Left lobe of liver (tissue), 2 donors: ENCODE data around the gene CYRIA. TPM values are rescaled to one million over a fixed set of nuclear protein-coding genes. Genes with fewer than 3 reads are reported as not detected.

ENCODE experiments used
- ATAC-seq: fragments of 200-7000 bp; cut with Tn5 transposase; one replicate; pipeline ENCODE4 v1.9.1; 2020; ENCODE audit warnings: mild to moderate bottlenecking, moderate library complexity
- DNase-seq: peaks from one replicate; pipeline ENCODE4 v3.0.0-alpha.2; 2020; ENCODE audit warnings: low spot score
- total RNA-seq: library from RNA; stranded (reverse); gene quantifications from one replicate; pipeline ENCODE4 v1.2.1, GENCODE V29; 2021
- donor health status: DM: no; HTN: no; CAD: no; lungs with moderate emphysema.
- donor health status: DM: no; HTN: yes; CAD: no.

CYRIA gene
- total RNA-seq, 1 donor from 2014 or later, result 1.7 TPM

DNA sequence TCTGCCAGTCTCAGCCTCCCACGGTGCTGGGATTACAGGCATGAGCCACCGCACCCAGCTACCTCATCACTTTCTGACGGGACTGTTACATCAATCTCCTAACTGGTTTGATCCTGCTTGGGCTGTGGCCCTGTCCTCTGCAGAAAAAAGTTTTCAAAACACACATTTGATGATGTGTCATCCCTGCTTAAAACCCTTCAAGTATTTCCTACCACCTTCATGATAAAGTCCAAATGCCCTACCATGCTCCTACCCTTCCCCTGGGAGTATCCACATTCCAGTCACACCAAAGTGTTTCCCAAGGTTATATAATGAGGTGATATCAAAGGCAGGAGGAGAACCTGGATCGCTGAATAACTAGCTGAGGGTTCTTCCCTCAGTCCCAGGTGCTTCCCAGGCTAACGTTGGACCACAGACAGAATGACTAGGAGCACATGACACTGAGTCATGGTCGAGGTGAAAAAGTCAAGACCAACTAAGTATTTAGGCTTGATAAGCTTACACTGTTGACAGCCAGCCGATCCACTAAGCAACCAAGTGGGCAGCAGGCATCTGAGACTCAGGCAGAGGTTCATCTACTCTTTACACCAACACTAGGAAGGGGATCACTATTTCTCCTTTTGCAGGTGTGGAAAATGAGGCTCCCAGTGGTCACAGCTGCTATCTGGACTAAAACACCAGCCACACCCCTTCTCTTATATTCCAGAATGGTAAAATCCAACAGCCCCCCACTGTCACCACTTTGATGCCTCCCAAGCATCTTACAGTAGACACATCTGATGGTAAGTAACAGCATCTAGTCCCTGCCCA, 31.8 kb downstream of the CYRIA start:
- no peak for ATAC-seq
- no peak for DNase-seq

DNA sequence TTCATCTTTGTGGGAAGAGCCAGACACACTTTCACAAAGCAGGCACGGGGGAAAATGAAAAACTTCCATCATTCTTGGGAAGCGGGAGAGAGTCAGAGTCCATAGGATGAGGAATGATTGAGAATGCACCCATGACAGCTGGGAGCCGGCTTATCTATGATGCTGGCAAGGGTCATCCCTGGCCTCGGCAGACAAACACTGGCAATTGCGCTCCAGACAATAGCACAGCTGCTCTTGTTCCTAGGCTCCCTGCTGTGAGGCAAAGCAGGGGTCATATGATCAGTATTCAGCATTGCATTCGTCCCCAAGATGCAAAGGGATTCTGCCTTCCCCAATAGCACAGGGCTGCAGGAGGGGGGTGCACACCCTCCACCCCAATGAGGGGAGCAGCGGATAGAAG, 33.0 kb downstream of the CYRIA start:
- ATAC-seq (no peak), DNase-seq (no peak)

GRCh38 chr2:16630463-16630862, 35.2 kb downstream of the CYRIA start:
- peak; percentile 25 for ATAC-seq
- DNase-seq, result no peak

DNA sequence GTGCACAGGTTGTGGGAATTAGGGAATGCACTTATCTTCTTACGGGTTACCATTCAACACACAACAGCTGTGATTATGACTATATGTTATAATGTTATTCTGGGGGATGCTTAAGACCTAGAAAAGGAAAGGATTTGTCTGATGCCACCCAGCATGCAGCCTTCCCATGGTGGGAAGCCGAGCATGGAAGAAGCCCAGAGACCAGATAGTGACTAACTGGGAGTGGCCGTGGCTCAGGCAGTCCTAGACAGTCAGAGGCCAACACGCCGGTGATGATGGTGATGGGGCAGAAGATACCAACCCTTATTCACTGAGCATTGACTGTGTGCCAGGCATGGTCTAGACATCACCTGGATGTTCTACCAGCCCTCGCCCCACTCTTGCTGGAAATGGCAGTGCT, 35.9 kb downstream of the CYRIA start:
- DNase-seq, result no peak
- no peak for ATAC-seq

DNA sequence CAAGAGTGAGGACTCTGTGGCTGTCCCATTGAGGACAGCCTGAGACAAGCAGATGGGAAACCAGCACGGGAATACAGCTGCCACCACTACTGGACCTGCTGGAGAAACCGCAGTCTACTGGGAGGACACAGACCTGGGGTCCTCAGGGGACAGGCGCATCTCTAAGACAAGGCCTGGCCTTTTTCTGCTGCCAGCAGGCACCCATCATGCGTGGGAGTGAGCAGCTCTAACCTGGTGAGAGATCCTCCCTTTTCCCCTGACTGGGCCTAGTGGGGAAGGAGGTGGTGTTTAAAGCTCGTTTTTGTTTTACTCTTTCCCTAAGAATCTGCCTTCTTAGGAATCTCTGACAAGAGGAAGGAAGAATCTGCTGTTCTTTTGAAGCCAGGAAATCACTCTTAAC, 36.6 kb downstream of the CYRIA start:
- ATAC-seq (no peak), DNase-seq (no peak)

DNA sequence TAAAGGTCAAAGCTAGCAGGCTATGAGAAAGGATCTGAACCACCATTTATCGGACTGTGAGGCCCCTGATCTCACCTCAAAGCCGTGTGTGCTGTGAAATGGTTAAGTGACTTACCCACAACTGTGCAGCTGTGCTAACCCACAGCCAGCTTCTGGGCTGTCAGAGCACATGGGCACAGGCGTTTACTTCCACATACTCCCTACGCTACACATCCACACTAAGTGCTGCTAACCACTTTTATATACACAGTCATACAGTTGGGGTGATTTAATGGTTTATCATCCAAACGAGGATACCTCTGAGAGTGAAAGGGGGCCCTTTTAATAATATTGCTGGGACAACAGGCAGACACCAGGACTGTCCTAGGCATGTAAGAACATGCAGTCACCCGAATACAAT, 37.3 kb downstream of the CYRIA start:
- no peak for DNase-seq
- no peak for ATAC-seq

GRCh38 chr2:16626997-16627605, 38.5 kb downstream of the CYRIA start:
- ATAC-seq (no peak), DNase-seq (no peak)

GRCh38 chr2:16626497-16626896, 39.1 kb downstream of the CYRIA start:
- DNase-seq (no peak), ATAC-seq (no peak)

GRCh38 chr2:16625759-16626158, 39.9 kb downstream of the CYRIA start:
- ATAC-seq (no peak), DNase-seq (no peak)

DNA sequence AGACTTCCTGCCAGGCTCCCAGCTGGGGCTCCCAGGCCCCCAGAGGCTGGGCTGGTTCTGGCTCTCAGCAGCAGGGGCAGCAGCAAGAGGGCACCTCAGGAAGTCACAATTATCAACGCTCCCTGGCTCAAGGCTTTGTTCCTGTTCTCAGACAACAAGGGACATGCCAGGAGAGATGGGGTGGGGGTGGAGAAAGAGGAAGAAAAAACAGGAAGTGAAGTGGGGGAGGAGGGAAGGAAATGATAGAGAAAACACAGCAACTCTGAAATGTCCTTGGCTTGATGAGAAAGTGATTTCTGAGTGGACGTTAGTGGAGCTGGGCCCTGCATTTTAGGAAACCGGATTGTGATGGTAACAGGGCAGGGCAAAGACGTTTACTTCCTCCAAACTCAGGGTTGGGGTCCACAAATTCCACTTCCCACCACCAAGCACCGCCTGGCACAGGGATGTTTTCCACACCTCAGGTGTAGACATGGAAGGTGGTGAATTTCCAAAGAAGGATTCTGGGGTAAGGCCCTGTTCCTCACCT, 40.4 kb downstream of the CYRIA start:
- DNase-seq, result no peak
- peak; percentile 50 for ATAC-seq

DNA sequence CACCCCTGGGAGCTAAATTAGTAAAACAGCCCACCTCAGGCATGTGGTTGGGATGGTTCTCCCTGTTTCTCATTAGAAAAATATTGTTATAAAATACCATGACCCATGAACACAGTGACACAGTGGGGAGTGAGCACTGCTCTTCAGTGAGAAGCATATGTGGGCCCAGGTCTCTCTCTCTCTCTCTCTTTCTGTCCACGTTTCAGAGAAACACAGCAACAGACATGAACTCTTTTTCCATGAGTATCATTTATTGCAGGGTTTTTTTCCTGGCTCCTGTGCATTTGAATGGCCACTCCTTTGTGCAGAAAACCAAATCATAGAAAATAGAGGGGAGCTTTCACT, 41.2 kb downstream of the CYRIA start:
- DNase-seq (no peak), ATAC-seq (peak; percentile 25)

GRCh38 chr2:16623564-16624435, 41.8 kb downstream of the CYRIA start:
- ATAC-seq (peak; percentile 78), DNase-seq (no peak)

DNA sequence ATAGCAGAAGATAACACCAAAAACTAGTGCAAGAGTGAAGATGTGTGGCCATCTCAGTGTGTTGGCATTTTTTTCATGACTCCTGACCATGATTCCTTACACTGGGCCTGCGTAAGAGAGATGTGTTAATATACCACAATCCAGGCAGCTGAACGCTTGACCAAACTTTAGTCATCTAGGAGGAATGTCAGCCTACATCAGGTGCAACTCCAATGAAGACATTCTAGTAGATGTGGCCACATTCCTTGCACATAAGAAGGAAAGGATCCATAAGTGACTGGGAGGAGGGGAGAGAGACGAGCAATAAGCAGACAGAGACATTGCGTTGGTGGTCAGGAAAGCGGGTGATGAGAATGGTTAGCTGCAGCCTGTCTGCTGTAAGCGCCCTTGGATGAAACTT, 42.6 kb downstream of the CYRIA start:
- ATAC-seq, result no peak

DNA sequence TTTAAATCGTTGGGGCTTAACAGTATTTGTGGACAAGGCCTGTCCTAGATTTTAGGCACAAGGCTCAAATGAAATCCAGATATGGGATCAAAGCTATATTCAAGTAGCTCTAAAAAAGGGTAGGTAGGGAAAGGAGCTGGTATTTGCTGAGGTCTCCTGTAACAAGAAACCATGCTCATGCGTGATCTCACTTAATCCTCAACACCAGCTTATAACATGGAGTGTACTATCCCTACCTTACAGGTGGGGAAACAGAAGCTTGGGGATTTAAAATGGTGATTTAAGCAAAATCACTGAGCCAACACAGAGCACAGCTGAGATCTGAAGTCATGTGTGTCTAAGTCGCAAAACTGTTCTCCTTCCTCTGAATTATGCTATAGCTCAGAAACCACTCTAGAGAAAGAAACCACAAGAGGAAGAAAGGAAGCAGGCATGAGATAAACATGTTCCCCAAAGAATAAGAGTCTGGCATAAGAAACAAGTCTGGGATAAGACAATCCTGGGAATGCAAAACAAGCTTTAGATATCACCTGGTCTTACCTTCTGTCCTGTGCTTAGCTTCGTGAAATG, 43.1 kb downstream of the CYRIA start:
- DNase-seq (no peak), ATAC-seq (no peak)

More for the DNA sequence above, 42.6 kb downstream of the CYRIA start:
- no peak for DNase-seq

DNA sequence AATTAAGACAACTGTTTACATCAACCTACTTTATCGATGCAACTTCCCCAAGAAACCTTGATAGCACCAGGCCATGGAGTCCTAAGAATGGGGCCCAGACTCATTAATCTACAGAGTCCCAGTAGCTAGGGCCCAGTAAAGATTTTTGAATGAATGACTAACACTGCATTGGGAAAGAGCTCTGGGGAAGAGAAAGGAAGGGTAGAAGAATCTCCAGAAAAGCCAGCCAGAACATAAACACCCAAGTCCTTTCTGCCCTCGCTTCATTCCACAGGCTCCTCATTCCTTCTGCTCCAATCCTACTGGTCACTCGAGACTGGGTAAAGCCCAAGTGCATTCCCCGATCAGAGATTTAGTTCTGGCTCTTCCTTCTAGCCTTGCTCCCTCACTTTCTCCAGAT, 44.3 kb downstream of the CYRIA start:
- ATAC-seq, result no peak
- DNase-seq, result no peak

DNA sequence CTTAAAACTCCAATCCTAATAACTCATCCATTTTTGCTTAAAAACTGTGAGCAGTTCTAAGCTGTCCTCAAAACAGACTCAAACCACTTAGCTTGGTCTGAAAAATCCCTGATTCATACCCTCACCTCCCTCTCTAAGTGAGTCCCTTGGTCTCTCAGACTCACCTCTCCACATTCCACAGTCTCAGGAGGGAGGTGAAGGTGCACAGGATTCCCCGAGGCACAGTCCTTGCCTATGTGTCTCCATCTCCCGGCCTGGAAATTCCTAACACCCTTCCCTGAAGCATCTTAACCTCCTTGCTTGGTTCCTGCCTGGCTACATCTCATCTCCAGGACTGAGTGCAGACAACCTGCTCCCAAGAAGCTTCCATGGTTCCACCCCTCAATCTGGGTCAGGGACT, 45.0 kb downstream of the CYRIA start:
- DNase-seq, result no peak
- ATAC-seq, result no peak

DNA sequence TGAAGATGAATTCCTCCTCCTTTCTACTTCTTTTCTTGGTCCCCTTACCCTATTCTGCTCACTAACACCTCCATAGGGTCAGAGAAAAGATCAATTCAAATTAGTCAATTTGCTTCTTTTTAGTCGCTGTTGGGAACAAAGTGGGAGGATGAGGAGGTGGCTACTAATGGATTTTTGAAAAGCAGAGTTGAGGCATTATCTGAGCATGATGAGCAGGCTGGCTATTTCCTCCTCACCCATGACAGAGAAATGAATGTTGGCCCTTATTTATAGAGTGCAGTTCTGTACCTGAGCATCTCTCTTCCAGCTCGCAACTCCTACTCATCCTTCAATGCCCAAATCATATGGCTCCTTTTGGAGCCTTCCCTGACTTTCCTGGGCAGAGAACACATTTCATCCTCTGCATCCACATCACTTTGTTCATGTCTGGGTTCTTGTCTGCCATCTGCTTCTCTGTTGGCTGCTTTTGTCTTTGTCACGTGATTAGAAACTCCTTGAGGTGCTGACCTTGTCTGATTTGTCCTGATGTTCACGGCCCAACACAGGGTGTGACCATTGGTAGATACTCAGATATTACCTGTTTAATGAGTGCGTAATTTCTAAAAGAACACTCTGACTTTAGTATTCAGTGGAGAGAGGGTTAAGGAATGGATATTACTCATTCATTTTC, 45.9 kb downstream of the CYRIA start:
- ATAC-seq (no peak), DNase-seq (no peak)

GRCh38 chr2:16617282-16618266, 48.1 kb downstream of the CYRIA start:
- DNase-seq (no peak), ATAC-seq (peak; percentile 40)
